Stimulated activated CD8-positive, alpha-beta memory T cell treated with anti-CD3 and anti-CD28 coated beads, Interleukin-12 subunit alpha, Interleukin-12 subunit beta, amount 100 ng/mL, for 1 hour (primary cell): ENCODE measurements around the gene COMT.
"Not testable (repeated sequence)": the region's sequence is repeated elsewhere in the genome, so short reads cannot be mapped to it uniquely, and the experiment has no call there.

Experiments
- DNase-seq: peaks from one replicate; pipeline ENCODE4 v3.0.0-alpha.2; 2020; ENCODE audit warnings: low read depth

The COMT gene

DNA sequence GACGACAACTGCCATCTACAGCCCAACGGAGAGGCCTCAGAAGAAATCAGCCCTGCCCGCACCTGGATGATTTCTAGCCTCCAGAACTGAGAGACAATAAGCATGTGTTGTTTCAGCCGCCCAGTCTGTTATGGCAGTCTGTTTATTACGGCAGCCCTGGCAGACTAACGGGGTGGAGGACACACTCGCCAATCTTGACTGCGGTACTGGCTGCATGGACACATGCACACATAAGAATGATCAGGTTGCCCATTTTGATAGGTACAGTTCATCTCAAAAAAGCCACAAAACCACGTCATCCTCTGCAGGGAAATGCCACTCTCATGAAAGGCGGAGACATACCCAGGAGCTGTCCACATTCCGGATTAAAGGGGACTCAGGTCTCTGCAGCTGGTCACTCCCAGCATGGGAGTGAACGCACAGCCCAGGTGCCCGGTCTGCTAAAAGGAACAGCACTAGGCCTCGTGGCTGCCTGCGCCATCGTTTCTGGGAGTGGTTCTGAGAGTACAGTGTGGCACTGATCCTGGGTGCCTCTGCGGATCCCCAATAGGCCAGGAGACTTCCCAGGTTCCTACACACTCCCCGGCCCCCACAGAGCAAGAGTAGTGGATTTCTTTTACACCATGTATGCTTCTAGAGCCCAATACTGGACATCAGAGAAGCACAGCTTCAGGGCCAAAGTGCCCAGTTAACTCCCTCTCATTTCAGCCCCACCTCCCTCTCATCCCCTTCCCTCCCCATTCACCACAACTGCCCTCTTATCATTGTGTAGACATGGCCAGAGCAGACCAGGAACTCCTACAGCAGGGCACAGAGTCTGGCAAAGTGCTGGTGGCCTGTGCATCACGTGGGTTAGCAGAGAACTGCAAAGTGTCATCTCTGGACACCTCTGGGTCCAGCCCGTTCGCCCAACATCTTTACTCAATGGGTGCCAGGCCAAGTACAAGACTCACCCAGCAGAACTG is 11.7 kb upstream of the COMT start:
- no peak for DNase-seq

DNA sequence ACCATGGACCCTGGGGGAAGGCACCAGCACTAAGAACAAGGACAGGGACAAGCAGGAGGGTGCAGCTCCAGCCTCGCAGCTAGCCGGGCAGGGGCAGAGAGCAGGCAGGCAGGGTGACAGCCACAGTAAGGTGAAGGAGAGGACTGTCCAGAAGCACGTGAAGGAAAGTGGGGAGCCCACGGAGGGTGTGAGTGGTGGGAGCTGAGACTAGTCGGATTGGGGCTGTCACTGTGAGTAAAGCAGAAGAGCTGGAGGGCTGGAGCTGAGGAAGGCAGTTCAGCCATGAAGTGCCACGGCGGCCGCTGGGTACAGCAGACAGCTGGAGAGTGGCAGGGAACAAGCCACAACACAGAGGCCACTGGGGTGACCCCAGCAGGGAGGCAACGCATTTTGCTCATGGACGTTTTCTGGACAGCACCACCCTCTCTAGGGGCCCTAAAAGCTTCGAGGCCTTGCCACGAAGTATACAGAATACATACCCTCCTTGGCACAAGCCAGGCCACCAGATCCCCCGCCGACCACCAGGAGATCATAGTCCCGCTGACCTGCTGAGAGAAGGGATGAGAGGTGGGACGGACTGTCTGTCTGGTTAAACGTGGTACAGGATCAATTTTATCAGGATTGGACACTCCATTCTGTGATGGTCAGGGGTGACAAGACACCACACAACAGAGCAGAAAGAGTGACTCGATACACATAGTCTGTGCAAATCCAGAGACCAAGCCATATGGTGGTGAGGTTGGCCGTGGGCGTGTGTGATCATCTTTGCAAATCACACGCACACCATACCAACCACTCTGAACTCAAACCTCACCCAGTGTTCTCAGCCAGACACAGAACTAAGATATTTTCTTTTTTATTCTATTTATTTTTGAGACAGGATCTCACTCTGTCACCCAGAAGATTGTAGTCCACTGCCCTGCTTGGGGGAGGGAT is 10.8 kb upstream of the COMT start:
- DNase-seq, result no peak

DNA sequence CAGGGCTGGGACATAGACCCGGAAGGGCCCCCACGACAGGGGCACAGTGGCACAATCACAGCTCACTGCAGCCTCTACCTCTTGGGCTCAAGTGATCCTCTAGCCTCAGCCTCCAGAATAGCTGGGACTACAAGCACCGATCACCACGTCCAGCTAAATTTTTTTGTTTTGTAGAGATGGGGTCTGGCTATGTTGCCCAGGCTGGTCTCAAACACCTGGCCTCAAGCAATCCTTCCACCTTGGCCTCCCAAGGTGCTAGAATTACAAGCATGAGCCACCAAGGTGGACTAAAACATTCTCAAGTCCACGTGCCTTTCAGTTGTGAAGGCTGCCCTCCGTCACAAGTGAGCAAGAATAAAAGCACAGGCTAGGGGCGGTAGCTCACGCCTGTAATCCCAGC is 10.1 kb upstream of the COMT start:
- no peak for DNase-seq

DNA sequence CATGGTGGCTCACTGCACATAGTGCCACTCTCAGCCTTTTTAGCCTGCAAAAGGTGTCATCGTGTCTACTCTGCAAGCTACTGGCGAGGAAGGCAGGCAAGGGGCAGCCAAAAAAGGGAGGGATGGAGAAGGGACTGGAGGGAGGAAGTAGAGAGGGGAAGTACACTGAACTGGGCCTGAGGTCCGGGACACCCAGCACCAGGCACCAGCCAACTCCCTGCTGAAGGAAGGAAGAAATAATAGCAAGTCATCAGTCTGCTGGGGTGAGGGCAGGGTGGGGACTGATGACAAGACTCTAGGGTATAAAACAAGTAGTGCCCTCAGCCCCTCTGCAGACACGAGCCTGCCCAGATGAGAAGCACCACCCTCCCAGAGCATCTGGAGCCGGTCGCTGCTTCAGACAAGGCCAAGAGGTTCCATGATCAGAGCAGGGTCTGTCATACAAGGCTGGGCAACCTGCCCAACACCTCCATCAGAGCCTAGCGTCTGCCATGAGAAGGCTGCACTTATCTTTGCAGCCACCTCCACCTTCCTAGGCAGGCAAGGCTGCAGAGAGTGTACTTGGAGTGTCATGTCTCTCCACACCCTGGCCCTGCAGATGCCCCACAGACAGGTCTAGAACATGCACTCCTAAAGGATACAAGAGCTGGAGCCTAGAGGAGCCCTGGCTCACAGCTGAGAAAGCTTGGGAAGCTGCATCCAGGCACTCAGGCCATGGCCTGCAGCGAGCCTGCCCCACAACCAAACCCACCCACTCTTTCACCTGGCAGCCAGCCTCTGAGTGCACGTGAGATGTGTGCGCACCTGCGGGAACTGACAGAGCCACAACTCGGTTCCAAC is 9.0 kb upstream of the COMT start:
- no peak for DNase-seq

DNA sequence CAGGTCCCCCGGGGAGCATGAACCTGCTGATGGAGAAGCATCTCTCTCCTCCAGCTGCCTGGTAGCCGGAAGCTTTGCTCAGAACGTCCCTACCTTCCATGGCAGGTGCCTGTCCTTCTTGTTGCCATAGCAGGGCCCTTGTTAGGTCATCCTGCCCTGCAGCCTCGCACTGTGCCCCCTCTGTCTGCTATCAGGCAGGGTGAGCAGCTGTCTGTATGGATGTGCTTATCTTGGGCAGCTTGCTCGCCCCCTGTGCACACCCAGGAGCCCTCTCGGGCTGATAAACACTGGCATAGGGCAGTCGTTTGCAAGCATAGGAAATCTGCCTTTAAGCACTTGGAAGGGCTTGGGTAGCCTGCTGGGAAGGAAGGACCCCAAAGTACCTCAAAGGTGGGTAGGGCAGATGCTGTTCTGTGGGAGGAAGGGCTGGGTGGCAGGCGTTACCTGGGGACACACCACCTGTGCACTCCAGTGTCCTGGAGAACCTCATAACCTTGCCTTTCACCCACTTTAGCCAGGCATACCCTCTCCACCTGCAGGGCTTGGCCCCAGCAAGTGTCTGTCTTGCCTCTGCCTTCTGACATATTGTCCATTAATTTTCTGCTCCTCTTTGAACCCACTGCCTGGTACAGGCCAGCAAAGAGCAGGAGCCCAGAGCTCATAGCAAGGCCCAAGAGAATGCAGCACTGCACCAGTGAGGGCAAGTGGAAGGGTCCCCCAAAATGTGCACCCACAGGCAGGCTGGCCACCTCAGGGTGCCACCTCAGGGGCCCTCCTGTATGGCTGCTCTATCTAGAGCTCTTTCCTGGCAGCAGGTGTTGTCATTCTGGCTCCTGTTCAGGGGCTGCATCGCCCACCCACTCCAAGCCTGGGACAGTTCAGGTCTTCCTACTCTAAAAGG is 8.0 kb upstream of the COMT start:
- no peak for DNase-seq

DNA sequence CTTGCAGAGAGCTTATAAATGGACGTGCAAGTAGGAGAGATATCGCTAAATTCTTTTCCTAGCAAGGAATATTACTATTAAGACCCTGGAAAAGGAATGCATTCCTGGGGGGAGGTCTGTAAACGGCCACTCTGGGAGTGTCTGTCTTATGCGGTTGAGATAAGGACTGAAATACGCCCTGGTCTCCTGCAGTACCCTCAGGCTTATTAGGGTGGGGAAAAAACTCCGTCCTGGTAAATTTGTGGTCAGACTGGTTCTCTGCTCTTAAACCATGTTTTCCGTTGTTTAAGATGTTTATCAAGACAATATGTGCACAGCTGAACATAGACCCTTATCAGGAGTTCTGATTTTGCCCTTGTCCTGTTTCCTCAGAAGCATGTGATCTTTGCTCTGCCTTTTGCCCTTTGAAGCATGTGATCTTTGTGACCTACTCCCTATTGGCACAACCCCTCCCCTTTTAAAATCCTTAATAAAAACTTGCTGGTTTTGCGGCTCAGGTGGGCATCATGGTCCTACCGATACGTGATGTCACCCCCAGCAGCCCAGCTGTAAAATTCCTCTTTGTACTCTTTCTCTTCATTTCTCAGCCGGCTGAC is 6.4 kb upstream of the COMT start:
- DNase-seq, result not testable (repeated sequence)

DNA sequence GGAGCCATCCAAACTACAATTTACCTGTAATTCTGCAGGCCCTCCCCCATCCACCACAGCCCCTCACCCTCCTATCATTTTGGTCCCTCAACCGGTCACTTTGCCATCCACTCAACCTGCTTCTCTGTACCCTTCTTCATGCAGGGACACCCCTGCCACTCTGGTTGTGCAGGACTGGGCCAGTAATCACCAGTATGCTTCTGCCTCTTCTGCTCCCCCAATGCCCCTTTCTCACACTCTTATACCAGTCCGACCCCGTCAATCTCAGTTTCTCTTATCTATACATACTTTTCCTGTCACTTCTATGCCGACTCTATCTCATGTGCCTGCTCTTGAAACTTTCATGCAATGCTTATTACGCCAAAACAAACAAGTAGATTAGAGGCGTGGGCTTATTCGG is 5.1 kb upstream of the COMT start:
- no peak for DNase-seq

DNA sequence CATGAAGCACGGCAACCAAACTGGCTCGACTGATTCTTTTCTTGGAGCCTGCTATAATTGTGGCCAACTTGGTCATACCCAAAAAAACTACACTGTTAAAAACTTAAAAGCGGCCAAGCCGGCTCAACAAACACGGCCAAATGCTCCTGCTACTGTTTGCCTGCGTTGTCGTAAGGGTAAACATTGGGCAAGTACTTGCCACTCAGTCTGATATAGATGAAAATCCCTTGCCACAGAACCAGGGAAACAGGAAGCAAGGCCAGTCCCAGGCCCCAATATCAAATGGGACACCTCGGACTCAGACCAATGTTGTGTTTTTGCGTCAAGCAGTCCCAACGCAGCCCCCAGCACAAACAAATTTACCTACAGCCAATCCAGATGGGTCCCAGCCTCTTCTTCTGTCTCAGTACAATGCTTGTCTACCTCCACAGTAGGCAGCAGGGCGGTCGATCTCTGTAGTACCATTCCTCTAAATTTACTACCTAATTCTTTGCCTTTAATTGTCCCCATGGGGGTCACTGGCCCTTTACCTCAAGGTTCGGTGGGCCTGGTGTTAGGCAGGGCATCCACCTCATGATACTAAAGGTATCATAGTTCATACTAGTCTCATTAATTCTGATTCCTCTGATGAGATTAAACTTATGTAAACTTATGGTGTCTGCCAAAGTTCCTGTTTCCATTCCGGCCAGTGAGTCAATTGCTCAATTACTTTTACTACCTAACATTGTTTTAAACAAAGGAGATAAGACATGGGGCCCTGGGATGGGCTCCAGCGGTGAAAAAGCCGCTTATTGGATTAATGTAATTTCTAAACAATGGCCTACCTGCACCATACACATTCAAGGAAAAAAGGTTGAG is 3.7 kb upstream of the COMT start:
- no peak for DNase-seq

DNA sequence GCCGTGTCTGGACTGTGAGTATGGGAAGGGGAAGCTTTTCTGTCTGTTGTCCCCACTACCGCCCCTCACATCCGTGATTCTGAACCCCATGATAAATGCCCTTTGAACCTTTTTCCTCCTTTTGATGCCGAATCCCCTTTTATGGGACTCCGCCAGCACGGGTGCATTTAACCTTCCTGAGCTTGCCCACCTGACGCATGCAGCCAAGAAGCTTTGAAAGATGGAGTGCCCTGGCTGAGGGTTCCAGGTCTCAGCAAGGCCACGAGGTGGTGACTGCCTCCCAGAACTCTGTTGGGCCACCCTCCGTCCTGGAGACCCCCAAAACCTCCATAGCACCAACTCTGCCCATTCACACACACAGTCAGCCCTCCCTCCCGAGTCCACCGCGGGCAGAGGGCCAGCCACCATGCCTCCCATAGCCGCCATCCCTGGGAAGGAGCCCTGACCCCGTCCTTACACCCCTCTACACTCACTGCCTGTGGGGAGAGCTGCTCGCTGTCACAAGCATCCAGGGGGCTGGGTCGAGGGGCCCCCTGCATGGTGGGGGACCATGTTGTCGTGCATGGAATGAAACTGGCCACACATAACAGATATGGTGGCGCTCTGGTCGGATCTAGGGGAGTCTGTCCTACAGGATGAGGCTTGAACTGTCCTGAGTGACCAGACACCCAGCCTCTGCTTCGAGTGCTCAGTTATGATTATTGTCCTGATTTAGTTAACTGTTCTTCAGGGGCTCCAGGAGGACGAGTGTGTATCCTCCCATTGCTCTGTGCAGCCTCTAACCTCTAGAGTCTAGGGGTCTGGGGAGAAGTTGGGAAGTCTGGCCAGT is 822 bp upstream of the COMT start:
- no peak for DNase-seq

DNA sequence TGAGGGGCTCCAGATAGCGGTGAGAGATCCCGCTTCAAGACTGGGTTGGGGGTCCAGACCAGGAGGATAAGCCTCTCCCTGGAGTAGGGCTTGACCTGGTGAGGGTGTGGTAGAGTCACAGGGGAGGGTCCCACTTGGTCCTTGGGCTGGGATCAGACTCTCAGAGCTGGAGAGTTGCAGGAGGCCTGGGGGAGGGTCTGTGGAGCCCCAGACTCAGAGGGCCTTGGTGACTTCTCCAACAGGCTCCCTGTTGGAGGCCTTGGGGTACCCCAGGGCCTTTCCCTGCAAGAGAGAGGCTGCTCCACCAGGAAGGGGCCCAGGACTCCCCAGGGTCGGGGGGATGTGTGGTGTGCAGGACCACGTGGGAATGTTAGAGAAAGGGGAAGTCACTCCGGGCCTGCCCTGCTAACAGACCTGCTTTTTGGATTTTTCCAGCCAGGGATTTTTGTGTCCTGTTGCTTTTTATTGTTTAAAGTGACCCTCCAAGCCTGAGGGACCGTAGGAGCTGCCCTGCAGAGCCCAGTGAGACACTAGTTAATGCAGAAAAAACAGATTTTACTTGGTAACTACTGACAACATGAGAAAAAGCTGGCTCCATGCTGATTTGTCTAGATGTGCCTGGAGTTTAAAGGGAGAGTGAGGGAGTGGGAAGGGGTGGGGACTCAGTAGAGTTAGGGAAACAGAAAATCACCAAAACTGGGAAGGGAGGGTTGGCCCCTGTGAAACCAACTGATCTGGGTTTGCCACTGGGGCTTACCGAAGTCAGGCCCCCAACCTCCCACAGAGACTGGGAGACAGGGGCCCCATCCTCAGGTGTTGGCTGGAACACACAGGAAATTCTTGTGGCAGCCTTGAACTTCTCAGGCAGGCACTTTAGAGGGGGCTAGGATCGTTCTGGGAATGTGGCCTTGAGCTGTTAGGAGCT is 847 bp downstream of the COMT start:
- no peak for DNase-seq

DNA sequence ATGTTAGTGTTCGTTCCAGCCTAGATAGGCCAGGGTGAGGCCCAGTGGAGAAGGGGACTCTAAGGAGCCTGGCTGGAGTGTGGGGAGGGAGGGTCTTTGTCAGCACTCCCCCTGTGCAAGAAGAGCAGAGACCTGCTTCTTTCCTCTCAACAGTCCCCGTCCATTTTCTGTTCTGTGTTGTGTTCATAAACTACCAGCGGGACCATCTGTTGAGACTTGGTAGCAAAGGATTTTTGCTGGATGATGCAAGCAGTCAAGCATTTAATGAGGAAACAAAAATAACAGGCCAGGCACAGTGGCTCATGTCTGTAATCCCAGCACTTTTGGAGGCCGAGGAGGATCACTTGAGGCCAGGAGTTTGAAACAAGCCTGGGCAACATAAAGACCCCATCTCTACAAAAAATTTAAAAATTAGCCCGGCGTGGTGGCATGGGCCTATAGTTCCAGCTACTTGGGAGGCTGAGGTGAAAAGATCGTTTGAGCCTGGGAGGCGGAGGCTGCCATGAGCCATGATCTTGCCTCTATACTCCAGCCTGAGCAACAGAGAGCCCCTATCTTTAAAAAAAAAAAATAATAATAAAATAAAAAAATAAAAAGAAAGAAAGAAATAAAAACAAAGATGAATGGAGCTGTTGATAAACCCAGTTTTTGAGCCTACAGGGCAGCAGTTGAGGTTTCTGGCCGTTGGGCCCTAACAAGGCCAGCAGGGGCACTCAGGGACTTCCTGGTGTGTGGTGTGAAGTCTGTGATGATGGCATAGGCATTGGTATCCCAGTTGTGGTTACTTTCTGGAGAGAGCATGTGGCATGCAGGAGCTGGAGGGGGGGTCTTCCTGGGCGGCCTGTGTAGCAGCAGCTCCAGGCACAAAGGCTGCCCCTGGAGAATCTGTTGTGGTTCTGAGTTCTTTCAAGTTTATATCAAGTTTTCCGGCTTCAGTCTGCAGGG is 1.8 kb downstream of the COMT start:
- DNase-seq, result no peak

DNA sequence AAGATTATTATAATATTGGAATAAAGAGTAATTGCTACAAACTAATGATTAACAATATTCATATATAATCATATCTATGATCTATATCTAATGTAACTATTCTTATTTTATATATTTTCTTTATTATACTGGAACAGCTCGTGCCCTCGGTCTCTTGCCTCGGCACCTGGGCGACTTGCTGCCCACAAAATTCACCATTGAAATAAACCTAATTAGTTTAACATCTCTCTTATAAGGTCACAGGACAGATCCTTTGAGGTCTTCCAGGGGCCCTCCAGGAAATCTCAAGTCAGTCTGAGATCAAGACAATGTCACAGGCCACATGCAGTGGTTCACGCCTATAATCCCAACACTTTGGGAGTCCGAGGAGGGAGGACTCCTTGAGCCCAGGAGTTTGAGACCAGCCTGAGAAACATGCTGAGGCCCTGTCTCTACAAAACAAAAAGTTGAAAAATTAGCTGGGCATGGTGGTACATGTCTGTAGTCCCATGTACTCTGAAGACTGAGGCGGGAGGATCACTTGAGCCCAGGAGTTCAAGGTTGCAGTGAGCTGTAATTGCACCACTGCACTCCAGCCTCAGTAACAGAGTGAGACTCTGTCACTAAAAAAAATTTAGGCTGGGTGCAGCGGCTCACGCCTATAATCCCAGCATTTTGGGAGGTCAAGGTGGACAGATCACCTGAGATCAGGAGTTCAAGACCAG is 6.6 kb downstream of the COMT start:
- DNase-seq, result no peak

DNA sequence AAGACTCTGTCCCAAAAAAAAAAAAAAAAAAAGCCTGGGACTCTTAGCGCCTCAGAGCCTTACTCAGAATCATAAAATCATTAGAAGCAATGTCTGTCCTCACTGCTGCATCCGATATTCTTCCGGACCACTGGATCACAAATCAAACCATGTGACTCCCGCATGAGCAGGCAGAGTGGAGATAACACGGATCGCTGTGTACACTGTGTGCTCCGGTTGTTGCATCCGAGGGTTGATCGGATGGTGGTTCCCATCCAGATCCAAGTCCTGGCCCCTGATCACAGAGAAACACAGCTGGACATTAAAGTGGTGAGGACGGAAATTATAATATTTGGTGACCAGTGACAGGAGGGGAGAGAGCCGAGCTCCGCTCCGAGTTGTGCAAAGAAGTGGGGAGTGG is 9.8 kb downstream of the COMT start:
- no peak for DNase-seq

DNA sequence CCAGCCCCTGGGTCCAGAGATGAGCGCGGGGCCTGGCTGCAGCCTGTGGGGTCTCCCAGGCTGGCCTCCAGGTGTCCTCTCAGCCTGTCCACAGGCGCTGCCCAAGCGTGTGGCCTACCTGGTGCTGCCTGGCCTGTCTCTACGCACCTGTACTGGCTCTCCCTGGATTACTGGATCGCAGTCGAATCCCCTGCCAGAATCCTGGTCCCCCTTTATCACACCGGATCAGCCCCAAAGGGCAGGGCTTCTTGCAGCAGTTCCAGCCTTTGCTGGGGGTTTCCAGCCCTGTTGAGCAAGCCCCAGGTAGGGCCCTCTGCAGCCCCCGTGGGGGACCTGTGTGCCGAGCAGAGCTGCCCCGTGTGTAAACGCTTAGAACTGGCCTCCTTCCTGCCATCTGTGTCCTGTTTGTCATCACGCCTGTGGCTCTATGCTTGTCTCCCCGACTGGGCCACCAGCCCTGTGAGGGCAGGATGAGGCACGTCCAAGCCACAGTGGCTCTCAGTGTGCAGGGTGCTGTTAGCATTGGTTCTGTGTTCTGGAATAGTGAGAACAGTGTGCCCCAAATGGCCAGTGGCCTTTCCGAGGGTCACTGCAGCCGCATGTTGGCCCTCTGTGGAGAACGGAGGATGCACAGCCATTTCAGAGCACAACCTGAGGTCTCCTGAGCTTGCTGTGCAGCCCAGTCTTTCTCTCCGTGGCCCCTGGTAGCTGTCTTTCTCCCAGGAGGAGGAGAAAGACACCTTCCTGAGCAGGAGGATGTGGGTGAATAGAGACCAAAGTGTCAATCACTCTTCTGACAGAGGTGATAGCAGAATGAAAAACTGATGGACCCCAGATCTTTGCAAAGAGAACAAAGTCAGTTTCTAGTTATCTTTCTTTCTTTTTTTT is 13.9 kb downstream of the COMT start:
- DNase-seq, result no peak

DNA sequence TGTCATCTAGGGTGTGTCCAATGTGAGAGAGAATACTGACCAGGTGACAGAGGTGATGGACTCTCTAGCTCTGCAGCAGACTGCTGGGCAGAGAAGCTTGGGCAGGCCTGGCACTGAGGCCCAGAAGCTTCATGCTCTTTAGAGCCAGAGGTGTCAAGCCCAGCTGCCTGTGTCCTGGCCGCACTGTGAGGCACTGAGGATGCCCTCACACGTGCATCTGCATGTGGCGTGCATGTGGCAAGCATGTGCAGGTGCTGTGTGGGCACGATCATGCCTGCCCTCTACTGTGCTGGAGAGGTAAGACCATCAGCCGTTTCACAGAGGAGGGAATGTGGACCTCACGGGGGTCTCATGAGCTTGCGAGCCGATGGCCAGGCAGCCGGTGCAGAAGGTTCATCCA is 15.9 kb downstream of the COMT start:
- no peak for DNase-seq
